ENCODE data around the gene INPPL1. TPM values are rescaled to one million over a fixed set of nuclear protein-coding genes. Genes with fewer than 3 reads are reported as not detected.
"Not testable (repeated sequence)": the region's sequence is repeated elsewhere in the genome, so short reads cannot be mapped to it uniquely, and the experiment has no call there.

The INPPL1 gene
- total RNA-seq, 1 experiment from 2014 or later: 214 TPM

DNA sequence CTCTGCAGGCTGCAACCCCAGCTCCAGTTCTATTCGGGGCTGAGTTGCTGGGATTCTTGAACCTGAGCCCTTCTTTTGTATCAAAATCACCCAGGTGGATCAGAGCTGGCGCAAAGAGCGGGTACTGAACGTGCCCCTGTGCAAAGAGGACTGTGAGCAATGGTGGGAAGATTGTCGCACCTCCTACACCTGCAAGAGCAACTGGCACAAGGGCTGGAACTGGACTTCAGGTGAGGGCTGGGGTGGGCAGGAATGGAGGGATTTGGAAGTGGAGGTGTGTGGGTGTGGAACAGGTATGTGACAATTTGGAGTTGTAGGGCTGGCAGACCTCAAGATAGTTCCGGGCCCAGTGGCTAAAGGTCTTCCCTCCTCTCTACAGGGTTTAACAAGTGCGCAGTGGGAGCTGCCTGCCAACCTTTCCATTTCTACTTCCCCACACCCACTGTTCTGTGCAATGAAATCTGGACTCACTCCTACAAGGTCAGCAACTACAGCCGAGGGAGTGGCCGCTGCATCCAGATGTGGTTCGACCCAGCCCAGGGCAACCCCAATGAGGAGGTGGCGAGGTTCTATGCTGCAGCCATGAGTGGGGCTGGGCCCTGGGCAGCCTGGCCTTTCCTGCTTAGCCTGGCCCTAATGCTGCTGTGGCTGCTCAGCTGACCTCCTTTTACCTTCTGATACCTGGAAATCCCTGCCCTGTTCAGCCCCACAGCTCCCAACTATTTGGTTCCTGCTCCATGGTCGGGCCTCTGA, 28.9 kb upstream of the INPPL1 start:
- no CpG with 5 or more reads among the region's 12 CpGs for WGBS (ENCODE audit: extremely low coverage, insufficient read length, low lambda C conversion rate)
- Histone ChIP-seq H3K9me3 (ENCODE audit: control insufficient read depth, low read depth, low read length) (no peaks in the 10 kb centered on the region), H3K18ac (ENCODE audit: insufficient read length, low read depth, low read length) (no peak overlapping the region), H2BK15ac (ENCODE audit: low read depth, low read length) (no peak overlapping the region), H3K23me2 (ENCODE audit: insufficient read length, low read depth, low read length, poor library complexity, severe bottlenecking) (no peaks in the 10 kb centered on the region), H2BK120ac (ENCODE audit: low read depth, low read length, poor library complexity, severe bottlenecking) (no peak overlapping the region), H3K27me3 (ENCODE audit: insufficient read depth, low read length) (no peaks in the 10 kb centered on the region), H3K4ac (ENCODE audit: low read depth, low read length) (no peak overlapping the region), H2BK20ac (ENCODE audit: low read depth, low read length, poor library complexity, severe bottlenecking) (no peak overlapping the region), H3K14ac (ENCODE audit: insufficient read depth, low read length) (no peak overlapping the region), H4K8ac (replicated peaks; ENCODE audit: insufficient read length, low read depth, low read length) (no peak overlapping the region), H3K9ac (ENCODE audit: extremely low read depth, insufficient read length, low read length) (no peak overlapping the region), H4K20me1 (ENCODE audit: control insufficient read depth, insufficient read depth, insufficient read length) (no peaks in the 10 kb centered on the region), H3K27ac (ENCODE audit: insufficient read length, low read depth, low read length) (no peak overlapping the region), H4K5ac (ENCODE audit: insufficient read length, low read depth, low read length) (no peak overlapping the region), H3K4me1 (ENCODE audit: insufficient read depth, low read length) (no peaks in the 10 kb centered on the region), H3K79me1 (ENCODE audit: insufficient read depth, low read depth, low read length, poor library complexity, severe bottlenecking) (no peaks in the 10 kb centered on the region), H4K91ac (ENCODE audit: insufficient read length, low read depth, low read length) (no peak overlapping the region), H3K4me2 (ENCODE audit: insufficient read depth, insufficient read length, low read length) (no peak overlapping the region), H2AK5ac (ENCODE audit: insufficient read length, low read length) (no peak overlapping the region), H2BK5ac (ENCODE audit: insufficient read length, low read length) (no peak overlapping the region), H2AFZ (ENCODE audit: low read length) (no peak overlapping the region), H2BK12ac (ENCODE audit: insufficient read length, low read depth, low read length) (no peak overlapping the region), H3K79me2 (ENCODE audit: insufficient read depth, low read length) (no peaks in the 10 kb centered on the region), H3K23ac (ENCODE audit: insufficient read length, low read depth, low read length) (no peak overlapping the region), H3T11ph (ENCODE audit: low read length) (no peak overlapping the region), H3K56ac (ENCODE audit: insufficient read length, low read depth, low read length) (no peak overlapping the region)
- peaks cover 2% of the 10 kb centered on the region; the same call in 1 of the 2 replicates for H3K27me3 Mint-ChIP-seq (ENCODE audit: low read depth)
- H3K9me3 Mint-ChIP-seq: no peaks in the 10 kb centered on the region
- H3K27ac Mint-ChIP-seq: peak overlapping the region in 1 of 3 experiments; percentile 94; a peak in 2 of 7 replicates
- TF ChIP-seq, protein P1, sequence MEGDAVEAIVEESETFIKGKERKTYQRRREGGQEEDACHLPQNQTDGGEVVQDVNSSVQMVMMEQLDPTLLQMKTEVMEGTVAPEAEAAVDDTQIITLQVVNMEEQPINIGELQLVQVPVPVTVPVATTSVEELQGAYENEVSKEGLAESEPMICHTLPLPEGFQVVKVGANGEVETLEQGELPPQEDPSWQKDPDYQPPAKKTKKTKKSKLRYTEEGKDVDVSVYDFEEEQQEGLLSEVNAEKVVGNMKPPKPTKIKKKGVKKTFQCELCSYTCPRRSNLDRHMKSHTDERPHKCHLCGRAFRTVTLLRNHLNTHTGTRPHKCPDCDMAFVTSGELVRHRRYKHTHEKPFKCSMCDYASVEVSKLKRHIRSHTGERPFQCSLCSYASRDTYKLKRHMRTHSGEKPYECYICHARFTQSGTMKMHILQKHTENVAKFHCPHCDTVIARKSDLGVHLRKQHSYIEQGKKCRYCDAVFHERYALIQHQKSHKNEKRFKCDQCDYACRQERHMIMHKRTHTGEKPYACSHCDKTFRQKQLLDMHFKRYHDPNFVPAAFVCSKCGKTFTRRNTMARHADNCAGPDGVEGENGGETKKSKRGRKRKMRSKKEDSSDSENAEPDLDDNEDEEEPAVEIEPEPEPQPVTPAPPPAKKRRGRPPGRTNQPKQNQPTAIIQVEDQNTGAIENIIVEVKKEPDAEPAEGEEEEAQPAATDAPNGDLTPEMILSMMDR (conservative IDR thresholded peaks at IDR 0.05): no peak
- H3K36me3 Mint-ChIP-seq (ENCODE audit: insufficient read depth in 1 of 3, low read depth in 3 of 3): no peaks in the 10 kb centered on the region
- no peak for DNase-seq
- peaks cover 10 to 13% of the 10 kb centered on the region in 2 experiments for H3K4me1 Mint-ChIP-seq
- H3K4me3 Mint-ChIP-seq: no peak overlapping the region

DNA sequence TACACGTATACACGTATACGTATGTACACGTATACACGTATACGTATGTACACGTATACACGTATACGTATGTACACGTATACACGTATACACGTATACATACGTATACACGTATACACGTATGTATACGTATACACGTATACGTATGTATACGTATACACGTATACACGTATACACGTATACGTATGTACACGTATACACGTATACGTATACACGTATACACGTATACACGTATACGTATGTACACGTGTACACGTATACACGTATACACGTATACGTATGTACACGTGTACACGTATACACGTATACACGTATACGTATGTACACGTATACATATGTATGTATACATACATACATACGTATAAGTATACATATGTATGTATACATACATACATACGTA, 23.1 kb upstream of the INPPL1 start:
- H3T11ph ChIP-seq (ENCODE audit: low read length); H2BK20ac ChIP-seq (ENCODE audit: low read depth, low read length, poor library complexity, severe bottlenecking); H2AK5ac ChIP-seq (ENCODE audit: insufficient read length, low read length); H3K36me3 Mint-ChIP-seq (ENCODE audit: insufficient read depth in 1 of 3, low read depth in 3 of 3); H3K4me2 ChIP-seq (ENCODE audit: insufficient read depth, insufficient read length, low read length); H2BK120ac ChIP-seq (ENCODE audit: low read depth, low read length, poor library complexity, severe bottlenecking); H2BK5ac ChIP-seq (ENCODE audit: insufficient read length, low read length); H3K23me2 ChIP-seq (ENCODE audit: insufficient read length, low read depth, low read length, poor library complexity, severe bottlenecking); H3K4me1 Mint-ChIP-seq; H3K27ac ChIP-seq (ENCODE audit: insufficient read length, low read depth, low read length); H3K9me3 ChIP-seq (ENCODE audit: control insufficient read depth, low read depth, low read length); H3K56ac ChIP-seq (ENCODE audit: insufficient read length, low read depth, low read length); H4K5ac ChIP-seq (ENCODE audit: insufficient read length, low read depth, low read length); H3K27me3 ChIP-seq (ENCODE audit: insufficient read depth, low read length); H4K8ac ChIP-seq (replicated peaks; ENCODE audit: insufficient read length, low read depth, low read length); H2BK15ac ChIP-seq (ENCODE audit: low read depth, low read length); H3K79me1 ChIP-seq (ENCODE audit: insufficient read depth, low read depth, low read length, poor library complexity, severe bottlenecking); H3K4me3 Mint-ChIP-seq; H3K4me1 ChIP-seq (ENCODE audit: insufficient read depth, low read length); H2BK12ac ChIP-seq (ENCODE audit: insufficient read length, low read depth, low read length); H4K20me1 ChIP-seq (ENCODE audit: control insufficient read depth, insufficient read depth, insufficient read length); H3K18ac ChIP-seq (ENCODE audit: insufficient read length, low read depth, low read length); H3K9ac ChIP-seq (ENCODE audit: extremely low read depth, insufficient read length, low read length); H3K79me2 ChIP-seq (ENCODE audit: insufficient read depth, low read length); H3K9me3 Mint-ChIP-seq; H4K91ac ChIP-seq (ENCODE audit: insufficient read length, low read depth, low read length); H3K27ac Mint-ChIP-seq; H3K14ac ChIP-seq (ENCODE audit: insufficient read depth, low read length); H3K23ac ChIP-seq (ENCODE audit: insufficient read length, low read depth, low read length); H3K27me3 Mint-ChIP-seq (ENCODE audit: low read depth); DNase-seq; H3K4ac ChIP-seq (ENCODE audit: low read depth, low read length); H2AFZ ChIP-seq (ENCODE audit: low read length): not testable (repeated sequence)
- WGBS (ENCODE audit: extremely low coverage, insufficient read length, low lambda C conversion rate): no CpG with 5 or more reads among the region's 43 CpGs
